Mesenchymal stem cell (in vitro differentiated cells and primary cell): ENCODE results near the gene HINT1.
"Not testable (repeated sequence)": the region's sequence is repeated elsewhere in the genome, so short reads cannot be mapped to it uniquely, and the experiment has no call there.

Experiments
- DNase-seq: peaks from one replicate; pipeline ENCODE4 v3.0.0-alpha.2; 2013
- H2AFZ ChIP-seq: one replicate; pipeline ENCODE4 v1.6.1; 2013; ENCODE audit warnings: low read depth, mild to moderate bottlenecking, control low read depth, inconsistent platforms, low read length, moderate library complexity
- H2AK5ac ChIP-seq: 2 replicates; pipeline ENCODE4 v1.6.1; 2013; ENCODE audit warnings: low read length, moderate library complexity, mild to moderate bottlenecking, inconsistent platforms; ENCODE audit not compliant: severe bottlenecking
- H2BK120ac ChIP-seq: one replicate; pipeline ENCODE4 v1.6.1; 2013; ENCODE audit warnings: low read depth, mild to moderate bottlenecking, inconsistent platforms, low read length, moderate library complexity
- H2BK12ac ChIP-seq, 2 experiments: one replicate each; pipeline ENCODE4 v1.6.1; 2013; ENCODE audit warnings: inconsistent platforms in 2 of 2, low read length in 2 of 2, mild to moderate bottlenecking in 2 of 2, moderate library complexity in 2 of 2, control low read depth in 1 of 2
- H2BK15ac ChIP-seq: one replicate; pipeline ENCODE4 v1.6.1; 2013; ENCODE audit warnings: mild to moderate bottlenecking, low read depth, inconsistent platforms; ENCODE audit not compliant: poor library complexity, severe bottlenecking
- H2BK5ac ChIP-seq: 2 replicates; pipeline ENCODE4 v1.6.1; 2013; ENCODE audit warnings: low read depth, mild to moderate bottlenecking, low read length, control low read depth, inconsistent platforms; ENCODE audit not compliant: poor library complexity, severe bottlenecking
- H3K14ac ChIP-seq, 2 experiments: one replicate each; pipeline ENCODE4 v1.6.1; 2013; ENCODE audit warnings: inconsistent platforms in 2 of 2, low read length in 2 of 2, control low read depth in 1 of 2, mild to moderate bottlenecking in 1 of 2, moderate library complexity in 1 of 2
- H3K18ac ChIP-seq, 2 experiments: one replicate each; pipeline ENCODE4 v1.6.1; 2013; ENCODE audit warnings: inconsistent platforms in 2 of 2, low read length in 2 of 2, control low read depth in 1 of 2, low read depth in 1 of 2, mild to moderate bottlenecking in 1 of 2
- H3K23ac ChIP-seq, 2 experiments: one replicate each; pipeline ENCODE4 v1.6.1; 2013; ENCODE audit warnings: inconsistent platforms in 2 of 2, low read length in 2 of 2, mild to moderate bottlenecking in 2 of 2, moderate library complexity in 2 of 2, control low read depth in 1 of 2
- H3K27ac ChIP-seq: 2 replicates; pipeline ENCODE4 v1.5.1; 2013; ENCODE audit warnings: mild to moderate bottlenecking, moderate library complexity, low read length, control low read depth, inconsistent platforms; ENCODE audit not compliant: poor library complexity, severe bottlenecking
- H3K27me3 ChIP-seq, 2 experiments: 2 replicates each; pipeline versions ENCODE4 v1.6.1 to v1.7.0; 2013; ENCODE audit warnings: low read length in 2 of 2, mild to moderate bottlenecking in 2 of 2, moderate library complexity in 2 of 2, control low read depth in 1 of 2, inconsistent platforms in 1 of 2; ENCODE audit not compliant: control insufficient read depth in 1 of 2, insufficient read depth in 1 of 2
- H3K36me3 ChIP-seq, 2 experiments: 2 replicates each; pipeline versions ENCODE4 v1.6.1 to v1.7.0; 2013; ENCODE audit warnings: low read length in 2 of 2, control low read depth in 1 of 2, inconsistent platforms in 1 of 2, low read depth in 1 of 2, mild to moderate bottlenecking in 1 of 2; ENCODE audit not compliant: insufficient read depth in 2 of 2, control insufficient read depth in 1 of 2
- H3K4ac ChIP-seq, 2 experiments: one replicate each; pipeline ENCODE4 v1.6.1; 2013; ENCODE audit warnings: inconsistent platforms in 2 of 2, low read length in 2 of 2, mild to moderate bottlenecking in 2 of 2, moderate library complexity in 2 of 2, control low read depth in 1 of 2, low read depth in 1 of 2
- H3K4me1 ChIP-seq: 2 replicates; pipeline ENCODE4 v1.6.1; 2013; ENCODE audit warnings: low read depth, low read length, control low read depth; ENCODE audit not compliant: control insufficient read depth, insufficient read depth
- H3K4me2 ChIP-seq: 2 replicates; pipeline ENCODE4 v1.6.1; 2013; ENCODE audit warnings: low read length, mild to moderate bottlenecking, inconsistent platforms; ENCODE audit not compliant: poor library complexity, severe bottlenecking
- H3K4me3 ChIP-seq, 2 experiments: 2 replicates each; pipeline versions ENCODE4 v1.5.1 to v1.7.0; 2013; ENCODE audit warnings: low read length in 2 of 2, mild to moderate bottlenecking in 2 of 2, control low read depth in 1 of 2, low read depth in 1 of 2; ENCODE audit not compliant: insufficient read depth in 1 of 2
- H3K79me1 ChIP-seq: replicated peaks from 2 replicates; pipeline ENCODE4 v1.6.1; 2013; ENCODE audit warnings: mild to moderate bottlenecking, control low read depth, low read length, inconsistent platforms; ENCODE audit not compliant: poor library complexity, severe bottlenecking
- H3K9ac ChIP-seq: 2 replicates; pipeline ENCODE4 v1.7.0; 2013; ENCODE audit warnings: mild to moderate bottlenecking, low read length, moderate library complexity
- H3K9me3 ChIP-seq: 2 replicates; pipeline ENCODE4 v1.7.0; 2013; ENCODE audit warnings: mild to moderate bottlenecking, low read length; ENCODE audit not compliant: control insufficient read depth
- H4K8ac ChIP-seq: one replicate; pipeline ENCODE4 v1.6.1; 2013; ENCODE audit warnings: inconsistent platforms, mild to moderate bottlenecking, low read length, moderate library complexity
- H4K91ac ChIP-seq: one replicate; pipeline ENCODE4 v1.6.1; 2013; ENCODE audit warnings: mild to moderate bottlenecking, low read length, inconsistent platforms
- WGBS: methylation state at CpG from one replicate; pipeline ENCODE4 v1.1.7; 2013; ENCODE audit warnings: mixed read lengths; 5-methylcytosine and 5-hydroxymethylcytosine counted together

Gene HINT1

DNA sequence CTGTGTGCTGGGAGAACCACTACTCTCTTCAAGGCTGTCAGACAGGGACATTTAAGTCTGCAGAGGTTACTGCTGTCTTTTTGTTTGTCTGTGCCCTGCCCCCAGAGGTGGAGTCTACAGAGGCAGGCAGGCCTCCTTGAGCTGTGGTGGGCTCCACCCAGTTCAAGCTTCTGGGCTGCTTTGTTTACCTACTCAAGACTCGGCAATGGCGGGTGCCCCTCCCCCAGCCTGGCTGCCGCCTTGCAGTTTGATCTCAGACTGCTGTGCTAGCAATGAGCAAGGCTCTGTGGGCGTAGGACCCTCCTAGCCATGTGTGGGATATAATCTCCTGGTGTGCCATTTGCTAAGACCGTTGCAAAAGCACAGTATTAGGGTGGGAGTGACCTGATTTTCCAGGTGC, 26.6 kb downstream of the HINT1 start:
- not testable (repeated sequence) for DNase-seq, H3K14ac ChIP-seq, H3K4me3 ChIP-seq, H3K23ac ChIP-seq, H3K4ac ChIP-seq, H2BK12ac ChIP-seq, H4K91ac ChIP-seq, H3K18ac ChIP-seq, H3K27ac ChIP-seq, H3K27me3 ChIP-seq, H2AFZ ChIP-seq, H2BK5ac ChIP-seq, H3K4me1 ChIP-seq, H4K8ac ChIP-seq, H2BK120ac ChIP-seq, H2AK5ac ChIP-seq, H3K36me3 ChIP-seq, H3K4me2 ChIP-seq, H2BK15ac ChIP-seq, H3K79me1 ChIP-seq, H3K9me3 ChIP-seq, H3K9ac ChIP-seq
- 60% methylated on average over 5 of the region's 5 CpGs for WGBS

DNA sequence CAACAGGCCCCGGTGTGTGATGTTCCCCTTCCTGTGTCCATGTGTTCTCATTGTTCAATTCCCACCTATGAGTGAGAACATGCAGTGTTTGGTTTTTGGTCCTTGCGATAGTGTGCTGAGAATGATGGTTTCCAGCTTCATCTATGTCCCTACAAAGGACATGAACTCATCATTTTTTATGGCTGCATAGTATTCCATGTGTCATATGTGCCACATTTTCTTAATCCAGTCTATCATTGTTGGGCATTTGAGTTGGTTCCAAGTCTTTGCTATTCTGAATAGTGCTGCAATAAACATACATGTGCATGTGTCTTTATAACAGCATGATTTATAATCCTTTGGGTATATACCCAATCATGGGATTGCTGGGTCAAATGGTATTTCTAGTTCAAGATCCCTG, 32.0 kb downstream of the HINT1 start:
- 60% methylated on average over 1 of the region's 2 CpGs for WGBS
- not testable (repeated sequence) for H3K79me1 ChIP-seq, H3K14ac ChIP-seq, H2BK15ac ChIP-seq, H3K4me3 ChIP-seq, H2AFZ ChIP-seq, H3K36me3 ChIP-seq, H3K23ac ChIP-seq, H2BK5ac ChIP-seq, H3K18ac ChIP-seq, H3K27ac ChIP-seq, H2BK120ac ChIP-seq, H4K91ac ChIP-seq, H3K4me2 ChIP-seq, DNase-seq, H2AK5ac ChIP-seq, H4K8ac ChIP-seq, H2BK12ac ChIP-seq, H3K4ac ChIP-seq, H3K9ac ChIP-seq, H3K9me3 ChIP-seq, H3K27me3 ChIP-seq, H3K4me1 ChIP-seq

DNA sequence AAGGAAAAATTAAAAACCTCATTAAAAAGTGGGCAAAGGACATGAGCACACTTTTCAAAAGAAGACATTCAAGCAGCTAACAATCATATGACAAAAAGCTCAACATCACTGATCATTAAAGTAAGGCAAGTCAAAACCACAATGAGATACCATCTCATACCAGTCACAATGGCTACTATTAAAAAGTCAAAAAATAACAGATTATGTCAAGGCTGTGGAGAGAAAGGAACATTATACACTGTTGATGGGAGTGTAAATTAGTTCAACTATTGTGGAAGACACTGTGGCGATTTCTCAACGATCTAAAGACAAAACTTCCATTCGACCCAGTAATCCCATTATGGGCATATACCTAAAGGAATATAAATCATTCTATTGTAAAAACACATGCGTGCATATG, 35.8 kb downstream of the HINT1 start:
- Histone ChIP-seq H3K4me3 (no peak overlapping the region), H3K9me3 (peaks cover 5% of the 10 kb centered on the region), H3K27ac (no peak overlapping the region), H3K18ac (no peak overlapping the region), H2BK15ac (no peak overlapping the region), H2AFZ (no peak overlapping the region), H3K4me1 (no peaks in the 10 kb centered on the region), H3K23ac (no peak overlapping the region), H2BK5ac (no peak overlapping the region), H4K91ac (no peak overlapping the region), H3K9ac (no peak overlapping the region), H3K79me1 (no peaks in the 10 kb centered on the region), H3K4me2 (no peak overlapping the region), H3K27me3 (no peaks in the 10 kb centered on the region), H4K8ac (no peak overlapping the region), H3K14ac (no peak overlapping the region), H3K36me3 (no peaks in the 10 kb centered on the region), H2BK120ac (no peak overlapping the region), H2BK12ac (no peak overlapping the region), H3K4ac (no peak overlapping the region), H2AK5ac (no peak overlapping the region)
- WGBS, result no CpG with 5 or more reads among the region's 4 CpGs
- DNase-seq, result no peak

DNA sequence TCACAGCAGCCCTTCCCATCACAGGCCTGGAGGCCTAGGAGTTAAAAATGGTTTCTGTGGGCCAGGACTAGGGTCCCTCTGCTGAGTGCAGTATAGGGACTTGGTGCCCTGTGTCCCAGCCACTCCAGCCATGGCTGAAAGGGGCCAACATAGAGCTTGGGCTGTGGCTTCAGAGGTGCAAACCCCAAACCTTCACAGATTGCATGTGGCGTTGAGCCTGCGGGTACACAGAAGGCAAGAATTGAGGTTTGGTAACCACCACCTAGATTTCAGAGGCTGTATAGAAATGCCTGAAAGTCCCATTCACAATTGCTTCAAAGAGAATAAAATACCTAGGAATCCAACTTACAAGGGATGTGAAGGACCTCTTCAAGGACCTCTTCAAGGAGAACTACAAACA, 37.8 kb downstream of the HINT1 start:
- not testable (repeated sequence) for H3K23ac ChIP-seq, H3K14ac ChIP-seq, H2AFZ ChIP-seq, H3K9ac ChIP-seq, H2BK12ac ChIP-seq, H3K9me3 ChIP-seq, H4K91ac ChIP-seq, H3K4me3 ChIP-seq, H2BK15ac ChIP-seq, H2BK120ac ChIP-seq, H3K79me1 ChIP-seq, DNase-seq, H2AK5ac ChIP-seq, H3K36me3 ChIP-seq, H3K27me3 ChIP-seq, H3K27ac ChIP-seq, H4K8ac ChIP-seq, H3K4me1 ChIP-seq, H3K4ac ChIP-seq, H3K4me2 ChIP-seq, H3K18ac ChIP-seq, H2BK5ac ChIP-seq
- 100% methylated on average over 2 of the region's 2 CpGs for WGBS
